ENCODE results near the gene PFN3.

DNA sequence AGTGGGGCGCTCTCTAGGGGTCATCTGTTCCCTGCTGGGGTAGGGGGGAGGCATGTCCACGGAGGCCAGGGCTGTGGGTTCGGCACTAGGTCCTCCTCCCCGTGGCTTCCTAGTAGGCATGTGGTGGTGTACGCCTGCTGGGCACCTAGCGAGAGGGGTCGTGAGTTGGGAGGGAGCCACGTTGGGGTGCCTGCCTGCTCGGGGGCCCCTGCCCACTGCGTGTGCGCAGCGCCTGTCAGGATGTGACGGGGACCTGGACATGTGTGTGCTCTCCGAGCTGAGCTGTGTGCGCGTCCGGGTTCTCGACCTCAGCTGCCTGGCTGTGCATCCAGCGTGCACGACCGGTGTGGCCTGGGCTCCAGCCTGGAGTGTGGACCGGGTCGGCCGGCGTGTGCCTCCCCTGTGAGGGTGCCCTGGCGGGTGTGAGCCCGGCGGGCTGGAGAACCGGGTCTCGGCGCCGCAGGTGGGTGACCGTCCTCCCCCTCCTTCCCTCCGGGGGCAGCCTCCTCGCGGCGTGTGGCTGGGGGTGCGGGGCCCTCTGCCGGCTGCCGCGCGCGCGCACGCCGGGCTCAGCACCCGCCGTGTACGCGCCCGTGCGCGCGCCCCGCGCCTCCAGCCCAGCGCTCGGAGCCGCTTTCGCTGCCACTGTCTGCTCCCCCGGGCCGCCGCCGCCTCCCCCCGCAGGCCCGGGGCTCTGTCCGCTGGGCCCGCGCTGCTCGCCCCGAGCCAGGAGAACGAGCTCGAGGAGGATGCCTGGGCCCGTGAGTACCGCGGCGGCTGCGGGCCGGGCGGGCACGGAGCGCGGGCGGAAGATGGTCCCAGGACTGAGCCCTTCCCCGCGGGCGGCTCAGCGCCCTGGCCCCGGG lies 46.0 kb upstream of the PFN3 start, which contains the start of gene PRR7:
- TF ChIP-seq CTCF (IDR thresholded peaks at IDR 0.05) (no peak), POLR2A (IDR thresholded peaks at IDR 0.05) (no peak)

All from lower leg skin (tissue), 3 donors.